ENCODE results near the gene MPL. TPM values are rescaled to one million over a fixed set of nuclear protein-coding genes. Genes with fewer than 3 reads are reported as not detected.

MPL gene
- total and polyA plus RNA-seq, 2 of the 8 experiments (the other 6 are each of a cell fraction or from before 2014, with no cell fraction given): 0.08 TPM; not detected in 1

GRCh38 chr1:43298055-43298454, 39.6 kb upstream of the MPL start:
- H2BK15ac ChIP-seq (ENCODE audit: low read length): no peak overlapping the region
- no peak overlapping the region for H3K27ac ChIP-seq (ENCODE audit: low read depth, low read length)
- DNase-seq (ENCODE audit: low read depth in 1 of 2, low spot score in 2 of 2): no peak
- CTCF ChIA-PET (ENCODE audit: partially characterized antibody): interaction anchor here (1.5 kb wide), 1 partner anchor 18 kb away, joined by 3 read pairs; no protein-coding TSS in a partner anchor
- H2AK5ac ChIP-seq (ENCODE audit: low read depth, low read length): no peak overlapping the region
- peaks cover 1 to 8% (median 6%) of the 10 kb centered on the region in 4 experiments; a peak in 5 of 7 replicates for H3K4me1 ChIP-seq (replicated peaks in 1 of 4; ENCODE audit: control insufficient read depth in 3 of 4, insufficient read depth in 4 of 4, low read length in 3 of 4)
- no peaks in the 10 kb centered on the region; the same call in 1 of the 2 replicates for H3K23me2 ChIP-seq (ENCODE audit: low read depth, low read length)
- no peak overlapping the region for H2BK5ac ChIP-seq (ENCODE audit: low read depth, low read length)
- no peak overlapping the region for H2BK20ac ChIP-seq (ENCODE audit: low read length)
- H3K4me3 ChIP-seq (ENCODE audit: extremely low read depth in 1 of 4, insufficient read depth in 2 of 4, low read depth in 3 of 4, low read length in 4 of 4): no peak overlapping the region
- no peak overlapping the region for H3K4ac ChIP-seq (replicated peaks; ENCODE audit: insufficient read length, low read depth, low read length)
- no peak overlapping the region for H2AFZ ChIP-seq (ENCODE audit: low read length)
- H3K56ac ChIP-seq (replicated peaks; ENCODE audit: insufficient read length, low read depth, low read length): no peak overlapping the region
- H3K18ac ChIP-seq (ENCODE audit: extremely low read depth, low read length): no peak overlapping the region
- H3K14ac ChIP-seq (ENCODE audit: insufficient read length): no peak overlapping the region
- no peak overlapping the region for H3K9ac ChIP-seq (replicated peaks in 1 of 4; ENCODE audit: extremely low read depth in 1 of 4, low read depth in 3 of 4, low read length in 3 of 4)
- no peak for FAIRE-seq
- H3K36me3 ChIP-seq (ENCODE audit: control insufficient read depth in 2 of 4, insufficient read depth in 4 of 4, low read length in 3 of 4): no peaks in the 10 kb centered on the region
- no peak overlapping the region for H2BK12ac ChIP-seq (ENCODE audit: low read depth, low read length)
- no peak overlapping the region for H2BK120ac ChIP-seq (replicated peaks; ENCODE audit: low read depth, low read length)
- no peaks in the 10 kb centered on the region for H3K9me3 ChIP-seq (ENCODE audit: insufficient read depth in 2 of 2, low read depth in 1 of 2, low read length in 1 of 2)
- no peaks in the 10 kb centered on the region for H4K20me1 ChIP-seq (replicated peaks in 1 of 2; ENCODE audit: control insufficient read depth in 1 of 2, insufficient read depth in 2 of 2, low read length in 2 of 2)
- no peak overlapping the region for H4K5ac ChIP-seq (ENCODE audit: insufficient read length, low read depth, low read length)
- no peaks in the 10 kb centered on the region for H3K79me2 ChIP-seq (ENCODE audit: control insufficient read depth in 1 of 2, insufficient read depth in 2 of 2, low read length in 2 of 2)
- H3K79me1 ChIP-seq (ENCODE audit: low read depth, low read length): no peaks in the 10 kb centered on the region
- WGBS, 2 experiments (ENCODE audit: extremely low coverage in 1 of 2, insufficient coverage in 1 of 2, insufficient read length in 1 of 2, insufficient replicate concordance in 2 of 2, low coverage in 1 of 2, low lambda C conversion rate in 2 of 2, missing lambda C conversion rate in 1 of 2): 94% methylated on average over 1 of the region's 1 CpG; no CpG with 5 or more reads in 1 of the 2 experiments
- H3K23ac ChIP-seq (ENCODE audit: insufficient read length): no peak overlapping the region
- H4K91ac ChIP-seq (replicated peaks; ENCODE audit: insufficient read length, low read length): no peak overlapping the region
- H3K4me2 ChIP-seq (ENCODE audit: insufficient read depth in 1 of 2, low read depth in 2 of 2, low read length in 2 of 2): no peak overlapping the region
- H4K8ac ChIP-seq (ENCODE audit: extremely low read depth, insufficient read depth, low read length): no peak overlapping the region
- no peaks in the 10 kb centered on the region for H3K27me3 ChIP-seq (replicated peaks in 1 of 4; ENCODE audit: control insufficient read depth in 3 of 4, extremely low read depth in 1 of 4, insufficient read depth in 3 of 4, low read length in 3 of 4)
- POLR2A ChIA-PET (ENCODE audit: partially characterized antibody): interaction anchor here (0.7 to 1.4 kb wide), 2 partner anchors 13 to 26 kb away, joined by 3 read pairs; no protein-coding TSS in a partner anchor
- TF ChIP-seq SP2 (IDR thresholded peaks at IDR 0.05; ENCODE audit: low read length) (no peak), CREB1 (IDR thresholded peaks at IDR 0.05) (no peak), RNF2 (IDR thresholded peaks at IDR 0.05; ENCODE audit: borderline replicate concordance, low read depth, low read length, missing control alignments, poor library complexity, severe bottlenecking) (no peak), MAX (IDR thresholded peaks at IDR 0.05) (no peak), HDAC6 (IDR thresholded peaks at IDR 0.05; ENCODE audit: low read depth, low read length) (no peak), GABPA (IDR thresholded peaks at IDR 0.05; ENCODE audit: borderline replicate concordance, insufficient read depth, low read length) (no peak), ATF3 (IDR thresholded peaks at IDR 0.05; ENCODE audit: insufficient read depth, low read depth, low read length) (no peak), CTBP2 (IDR thresholded peaks at IDR 0.05; ENCODE audit: borderline replicate concordance, insufficient read depth, insufficient read length, low read length) (no peak), RFX5 (IDR thresholded peaks at IDR 0.05; ENCODE audit: borderline replicate concordance, low read depth, low read length) (no peak), TCF12 (IDR thresholded peaks at IDR 0.05; ENCODE audit: low read depth, low read length) (no peak), CBX8 (IDR thresholded peaks at IDR 0.05; ENCODE audit: borderline replicate concordance, low read depth, low read length) (no peak), GTF2F1 (IDR thresholded peaks at IDR 0.05; ENCODE audit: borderline replicate concordance, low read depth, low read length) (no peak), RBBP5 (IDR thresholded peaks at IDR 0.05; ENCODE audit: borderline replicate concordance, low read depth, low read length) (no peak)
